ENCODE data around the gene ATP2B1. TPM values are rescaled to one million over a fixed set of nuclear protein-coding genes. Genes with fewer than 3 reads are reported as not detected.

The ATP2B1 gene
- total RNA-seq (2022; extraction: Qiagen RNA extraction), result 54.1 to 77.0 TPM (median 60.1 TPM) in 5 replicates

GRCh38 chr12:89708565-89709156 lies at the start of gene ATP2B1:
ATP2B1 (minus strand) TSS chr12:89708838; CDS start chr12:89655886, 52,952 bp downstream.

Other genes starting within 250 kb of the ATP2B1 start
- 4.8 to 7.2 TPM (median 7.0 TPM) in 5 replicates for gene GALNT4, start 184.0 kb downstream of the ATP2B1 start, total RNA-seq (2022; extraction: Qiagen RNA extraction)
- gene POC1B, start 182.8 kb downstream of the ATP2B1 start, total RNA-seq (2022; extraction: Qiagen RNA extraction), result 12.0 to 16.7 TPM (median 14.2 TPM) in 5 replicates